H9 (cell line): Measurements from ENCODE around the gene TEX51. TPM values are rescaled to one million over a fixed set of nuclear protein-coding genes. Genes with fewer than 3 reads are reported as not detected.

ENCODE experiments used
- DNase-seq: peaks from one replicate; pipeline ENCODE4 v3.0.0-alpha.2; 2017
- H2AFZ ChIP-seq: one replicate; pipeline ENCODE4 v1.6.1; 2013; ENCODE audit warnings: mild to moderate bottlenecking, low read length, control low read depth, moderate library complexity
- H2AK5ac ChIP-seq: 2 replicates; pipeline ENCODE4 v1.6.1; 2013; ENCODE audit warnings: low read length, control low read depth, mixed read lengths; ENCODE audit not compliant: insufficient read length
- H2BK120ac ChIP-seq: one replicate; pipeline ENCODE4 v1.6.1; 2013; ENCODE audit warnings: low read depth, mild to moderate bottlenecking, low read length, control low read depth, inconsistent platforms; ENCODE audit not compliant: poor library complexity, severe bottlenecking
- H2BK12ac ChIP-seq: 2 replicates; pipeline ENCODE4 v1.6.1; 2013; ENCODE audit warnings: low read length, control low read depth, mixed read lengths, low read depth; ENCODE audit not compliant: insufficient read length
- H2BK15ac ChIP-seq: 2 replicates; pipeline ENCODE4 v1.6.1; 2013; ENCODE audit warnings: low read depth, low read length, control low read depth
- H2BK20ac ChIP-seq: one replicate; pipeline ENCODE4 v1.6.1; 2013; ENCODE audit warnings: low read depth, mild to moderate bottlenecking, low read length, control low read depth, inconsistent platforms; ENCODE audit not compliant: poor library complexity, severe bottlenecking
- H2BK5ac ChIP-seq: 2 replicates; pipeline ENCODE4 v1.6.1; 2013; ENCODE audit warnings: low read length, control low read depth, mixed read lengths; ENCODE audit not compliant: insufficient read length
- H3K14ac ChIP-seq: 2 replicates; pipeline ENCODE4 v1.6.1; 2013; ENCODE audit warnings: low read length, control low read depth; ENCODE audit not compliant: insufficient read depth
- H3K18ac ChIP-seq: 2 replicates; pipeline ENCODE4 v1.6.1; 2013; ENCODE audit warnings: low read depth, mild to moderate bottlenecking, mixed read lengths, low read length, control low read depth; ENCODE audit not compliant: insufficient read length
- H3K23ac ChIP-seq: 2 replicates; pipeline ENCODE4 v1.6.1; 2013; ENCODE audit warnings: low read length, control low read depth, mixed read lengths, low read depth; ENCODE audit not compliant: insufficient read length
- H3K23me2 ChIP-seq: 2 replicates; pipeline ENCODE4 v1.6.1; 2013; ENCODE audit warnings: low read depth, mild to moderate bottlenecking, mixed read lengths, low read length, control low read depth; ENCODE audit not compliant: insufficient read length, poor library complexity, severe bottlenecking
- H3K27ac ChIP-seq: 2 replicates; pipeline ENCODE4 v1.5.1; 2013; ENCODE audit warnings: low read length, control low read depth, mixed read lengths, low read depth; ENCODE audit not compliant: insufficient read length
- H3K27me3 ChIP-seq: 2 replicates; pipeline ENCODE4 v1.6.1; 2013; ENCODE audit warnings: low read length, control low read depth, inconsistent platforms; ENCODE audit not compliant: insufficient read depth
- H3K4ac ChIP-seq: 2 replicates; pipeline ENCODE4 v1.6.1; 2013; ENCODE audit warnings: low read depth, mild to moderate bottlenecking, control low read depth, inconsistent platforms, low read length, moderate library complexity
- H3K4me1 ChIP-seq: 2 replicates; pipeline ENCODE4 v1.6.1; 2013; ENCODE audit warnings: low read length, control low read depth, inconsistent platforms; ENCODE audit not compliant: insufficient read depth
- H3K4me2 ChIP-seq: 2 replicates; pipeline ENCODE4 v1.6.1; 2013; ENCODE audit warnings: low read length, control low read depth, mixed read lengths; ENCODE audit not compliant: insufficient read length, insufficient read depth
- H3K56ac ChIP-seq: 2 replicates; pipeline ENCODE4 v1.6.1; 2013; ENCODE audit warnings: low read depth, mild to moderate bottlenecking, mixed read lengths, low read length, control low read depth; ENCODE audit not compliant: insufficient read length
- H3K79me1 ChIP-seq: 2 replicates; pipeline ENCODE4 v1.6.1; 2013; ENCODE audit warnings: low read depth, mild to moderate bottlenecking, moderate library complexity, low read length, control low read depth, inconsistent platforms; ENCODE audit not compliant: insufficient read depth, poor library complexity, severe bottlenecking
- H3K79me2 ChIP-seq: 2 replicates; pipeline ENCODE4 v1.6.1; 2013; ENCODE audit warnings: low read length, control low read depth, inconsistent platforms; ENCODE audit not compliant: insufficient read depth
- H3K9ac ChIP-seq: 2 replicates; pipeline ENCODE4 v1.6.1; 2013; ENCODE audit warnings: low read length, control low read depth, mixed read lengths; ENCODE audit not compliant: insufficient read length; ENCODE audit errors: extremely low read depth
- H3K9me3 ChIP-seq: one replicate; pipeline ENCODE4 v1.6.1; 2013; ENCODE audit warnings: low read depth, low read length, inconsistent platforms; ENCODE audit not compliant: control insufficient read depth
- H3T11ph ChIP-seq: one replicate; pipeline ENCODE4 v1.6.1; 2013; ENCODE audit warnings: mild to moderate bottlenecking, low read length, control low read depth, inconsistent platforms
- H4K20me1 ChIP-seq: one replicate; pipeline ENCODE4 v1.6.1; 2013; ENCODE audit not compliant: control insufficient read depth, insufficient read length, insufficient read depth
- H4K5ac ChIP-seq: 2 replicates; pipeline ENCODE4 v1.6.1; 2013; ENCODE audit warnings: low read depth, mild to moderate bottlenecking, mixed read lengths, low read length, control low read depth; ENCODE audit not compliant: insufficient read length
- H4K8ac ChIP-seq: replicated peaks from 2 replicates; pipeline ENCODE4 v1.6.1; 2013; ENCODE audit warnings: low read length, control low read depth, mixed read lengths, low read depth; ENCODE audit not compliant: insufficient read length
- H4K91ac ChIP-seq: 2 replicates; pipeline ENCODE4 v1.6.1; 2013; ENCODE audit warnings: low read depth, mild to moderate bottlenecking, moderate library complexity, mixed read lengths, low read length, control low read depth; ENCODE audit not compliant: insufficient read length
- H3K27ac Mint-ChIP-seq, 3 experiments: 2 replicates in 2 of 3; 3 replicates in 1 of 3; pipeline ENCODE4 v1.8.0; 2020 to 2021; ENCODE audit warnings: mixed read lengths in 3 of 3, mild to moderate bottlenecking in 1 of 3, moderate library complexity in 1 of 3
- H3K27me3 Mint-ChIP-seq: 2 replicates; pipeline ENCODE4 v1.8.0; 2021; ENCODE audit warnings: low read depth, mild to moderate bottlenecking, moderate library complexity, mixed read lengths
- H3K36me3 Mint-ChIP-seq, 3 experiments: 2 replicates in 2 of 3; 3 replicates in 1 of 3; pipeline ENCODE4 v1.8.0; 2020 to 2021; ENCODE audit warnings: low read depth in 3 of 3, mixed read lengths in 3 of 3; ENCODE audit not compliant: insufficient read depth in 1 of 3
- H3K4me1 Mint-ChIP-seq, 2 experiments: 2 replicates each; pipeline ENCODE4 v1.8.0; 2020; ENCODE audit warnings: mixed read lengths in 2 of 2
- H3K4me3 Mint-ChIP-seq, 2 experiments: 2 replicates in 1 of 2; 3 replicates in 1 of 2; pipeline ENCODE4 v1.8.0; 2020 to 2021; ENCODE audit warnings: mild to moderate bottlenecking in 2 of 2, mixed read lengths in 2 of 2, moderate library complexity in 1 of 2
- H3K9me3 Mint-ChIP-seq, 2 experiments: 2 replicates in 1 of 2; 3 replicates in 1 of 2; pipeline ENCODE4 v1.8.0; 2020; ENCODE audit warnings: mild to moderate bottlenecking in 2 of 2, mixed read lengths in 2 of 2, moderate library complexity in 1 of 2
- CTCF ChIP-seq: fragments of 200-600 bp; sonication (generic); conservative IDR thresholded peaks from 3 replicates; pipeline ENCODE4 v1.8.0; 2021; ENCODE audit warnings: antibody characterized with exemption, mild to moderate bottlenecking
- WGBS: extraction: QIAGEN DNeasy Blood & Tissue Kit; methylation state at CpG from one replicate; pipeline ENCODE4 v1.1.7; 2013; ENCODE audit warnings: missing lambda C conversion rate, low lambda C conversion rate, mixed read lengths; ENCODE audit not compliant: insufficient read length; ENCODE audit errors: extremely low coverage; 5-methylcytosine and 5-hydroxymethylcytosine counted together
- total RNA-seq: library from RNA; stranded (reverse); gene quantifications from 2 replicates; pipeline ENCODE4 v1.2.1, GENCODE V29; 2021

TEX51 gene
- total RNA-seq, 1 experiment from 2014 or later, result not detected

DNA sequence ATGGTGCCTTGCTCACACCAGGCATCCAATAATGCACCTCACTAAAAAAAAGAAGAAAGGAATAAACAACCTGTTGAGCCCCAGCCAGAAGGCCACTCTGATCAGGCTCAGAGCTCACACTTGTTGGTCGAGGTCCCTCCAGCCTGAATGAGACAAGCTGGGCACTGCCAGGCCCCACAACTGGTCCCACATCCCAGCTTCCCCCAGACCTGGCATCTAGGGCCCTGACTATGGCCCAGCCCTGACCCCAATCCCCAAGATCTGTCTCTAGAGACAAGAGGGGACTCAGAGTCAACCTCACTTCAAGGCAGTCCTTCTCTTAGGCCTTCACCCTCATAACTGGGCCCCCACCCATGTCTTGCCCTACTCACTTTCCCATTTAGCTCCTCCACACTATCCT is 22.4 kb downstream of the TEX51 start:
- no peak overlapping the region for H4K91ac ChIP-seq
- peaks cover 16% of the 10 kb centered on the region for H3K27me3 Mint-ChIP-seq
- H3K4me2 ChIP-seq, result no peak overlapping the region
- no peak overlapping the region for H2BK12ac ChIP-seq
- no peak overlapping the region for H2BK120ac ChIP-seq
- H3K36me3 Mint-ChIP-seq, result peaks cover 0 to 6% (median 6%) of the 10 kb centered on the region in 3 experiments; a peak in 4 of 7 replicates
- no peak overlapping the region for H3K18ac ChIP-seq
- no peaks in the 10 kb centered on the region for H3K27me3 ChIP-seq
- no peak overlapping the region for H2AFZ ChIP-seq
- H3K9me3 ChIP-seq, result no peaks in the 10 kb centered on the region
- no peak overlapping the region for H4K5ac ChIP-seq
- no peak overlapping the region for H3K56ac ChIP-seq
- no peak for TF ChIP-seq CTCF
- H3K9ac ChIP-seq, result no peak overlapping the region
- no peaks in the 10 kb centered on the region for H3K79me2 ChIP-seq
- H3K27ac Mint-ChIP-seq, result no peak overlapping the region
- no peaks in the 10 kb centered on the region for H4K20me1 ChIP-seq
- H3K23ac ChIP-seq, result no peak overlapping the region
- DNase-seq, result no peak
- WGBS, result no CpG with 5 or more reads among the region's 1 CpG
- H2BK20ac ChIP-seq, result no peak overlapping the region
- no peak overlapping the region for H3K27ac ChIP-seq
- H3K4me1 ChIP-seq, result no peaks in the 10 kb centered on the region
- H3K9me3 Mint-ChIP-seq, result peaks cover 5 to 7% of the 10 kb centered on the region in 2 experiments; a peak in 4 of 5 replicates
- H3K79me1 ChIP-seq, result no peaks in the 10 kb centered on the region
- no peak overlapping the region for H3K14ac ChIP-seq
- no peak overlapping the region for H3K4me3 Mint-ChIP-seq
- H3T11ph ChIP-seq, result no peak overlapping the region
- H3K4ac ChIP-seq, result no peak overlapping the region
- H3K23me2 ChIP-seq, result no peaks in the 10 kb centered on the region
- H2AK5ac ChIP-seq, result no peak overlapping the region
- H4K8ac ChIP-seq, result no peak overlapping the region
- no peaks in the 10 kb centered on the region for H3K4me1 Mint-ChIP-seq
- no peak overlapping the region for H2BK5ac ChIP-seq
- H2BK15ac ChIP-seq, result no peak overlapping the region
